Left colon (tissue), 2 donors: Measurements from ENCODE around the gene USP37. TPM values are rescaled to one million over a fixed set of nuclear protein-coding genes. Genes with fewer than 3 reads are reported as not detected.

Experiments
- ATAC-seq: fragments of 200-7000 bp; cut with Tn5 transposase; one replicate; pipeline ENCODE4 v1.9.1; 2020; ENCODE audit warnings: mild to moderate bottlenecking, moderate library complexity
- DNase-seq, 2 donors: peaks; one replicate each; pipeline ENCODE4 v3.0.0-alpha.2; 2020
- intact Hi-C, 2 donors: fragments of 100-400 bp; cut with DNase I in 1 of 2; cut with micrococcal nuclease in 1 of 2; formaldehyde crosslinking; loops; one replicate each; pipeline versions ENCODE4 v1.11.2 to v1.14.0; 2022; cut with DNase I, micrococcal nuclease
- total RNA-seq, 2 donors: library from RNA; stranded (reverse); fragmentation: NEBNext Ultra II Directional; extraction: Animal tissue kit (Norgen Biotek cat#: 25700); gene quantifications; one replicate each; pipeline ENCODE4 v1.2.1, GENCODE V29; 2021
- donor health status: DM: no; HTN: no; CAD: no.
- donor health status: DM: yes; HTN: yes; CAD: no.

Gene USP37
- total RNA-seq, 2 donors from 2014 or later = 9.3 to 14.6 TPM

GRCh38 chr2:218418717-218419458, 149.3 kb downstream of the USP37 start, which contains the start of gene VIL1:
Gene VIL1 (plus strand): TSS chr2:218419123. CDS start chr2:218423779, 4,656 bp downstream.
- DNase-seq = peak; percentile 94 to 96
- intact Hi-C loops = loop anchor here in 1 of 2 donors (10.0 kb wide), 1 partner anchor 46 kb away; no protein-coding TSS in a partner anchor
- ATAC-seq = peak; percentile 92

- peak in 1 of 2 donors; percentile 15 for DNase-seq
- ATAC-seq = no peak
- intact Hi-C loops = loop anchor here in 1 of 2 donors (10.0 kb wide), 1 partner anchor 46 kb away; no protein-coding TSS in a partner anchor
Measured at GRCh38 chr2:218418321-218418716, 149.8 kb downstream of the USP37 start.

- peak in 1 of 2 donors; percentile 39 for DNase-seq
- ATAC-seq = no peak
- intact Hi-C loops = loop anchor here in 1 of 2 donors (5.0 kb wide), 1 partner anchor 60 kb away; no protein-coding TSS in a partner anchor
Measured at GRCh38 chr2:218407717-218408116, 160.4 kb downstream of the USP37 start.

GRCh38 chr2:218406949-218407618, 161.1 kb downstream of the USP37 start:
- ATAC-seq = peak; percentile 47
- intact Hi-C loops = loop anchor here in 1 of 2 donors (5.0 kb wide), 1 partner anchor 60 kb away; no protein-coding TSS in a partner anchor
- peak; percentile 83 to 87 for DNase-seq

GRCh38 chr2:218406209-218406948, 161.8 kb downstream of the USP37 start:
- ATAC-seq = peak; percentile 79
- DNase-seq = peak; percentile 97 to 98
- intact Hi-C loops = loop anchor here in 1 of 2 donors (5.0 kb wide), 1 partner anchor 61 kb away; no protein-coding TSS in a partner anchor

- intact Hi-C loops = loop anchor here in 1 of 2 donors (5.0 kb wide), 1 partner anchor 62 kb away; no protein-coding TSS in a partner anchor
- DNase-seq = peak; percentile 57 to 59
- peak; percentile 20 for ATAC-seq
Measured at GRCh38 chr2:218405746-218406208, 162.4 kb downstream of the USP37 start.

GRCh38 chr2:218405086-218405745, 162.9 kb downstream of the USP37 start:
- intact Hi-C loops = loop anchor here in 1 of 2 donors (5.0 kb wide), 1 partner anchor 62 kb away; no protein-coding TSS in a partner anchor
- no peak for DNase-seq
- ATAC-seq = no peak

- ATAC-seq = no peak
- intact Hi-C loops = loop anchor here in 1 of 2 donors (5.0 kb wide), 1 partner anchor 63 kb away; no protein-coding TSS in a partner anchor
- DNase-seq = no peak
Measured at GRCh38 chr2:218404351-218405085, 163.6 kb downstream of the USP37 start.

- intact Hi-C loops = no loop called here
- DNase-seq = no peak
Measured at GRCh38 chr2:218403810-218404209, 164.3 kb downstream of the USP37 start.

GRCh38 chr2:218402911-218403411, 165.2 kb downstream of the USP37 start:
- ATAC-seq = no peak
- DNase-seq = no peak
- intact Hi-C loops = no loop called here

More at GRCh38 chr2:218403810-218404209, 164.3 kb downstream of the USP37 start:
- no peak for ATAC-seq

- DNase-seq = no peak
- ATAC-seq = no peak
- intact Hi-C loops = no loop called here
Measured at GRCh38 chr2:218402491-218402901, 165.7 kb downstream of the USP37 start.

- intact Hi-C loops = no loop called here
- DNase-seq = no peak
- ATAC-seq = no peak
Measured at GRCh38 chr2:218401890-218402289, 166.3 kb downstream of the USP37 start.

- intact Hi-C loops = no loop called here
- DNase-seq (peak; percentile 71 to 75), ATAC-seq (peak; percentile 19)
Measured at GRCh38 chr2:218400930-218401881, 166.9 kb downstream of the USP37 start.
